ENCODE measurements around the gene CACUL1.
"Not testable (repeated sequence)": the region's sequence is repeated elsewhere in the genome, so short reads cannot be mapped to it uniquely, and the experiment has no call there.

Gene CACUL1

GRCh38 chr10:118682533-118682932 lies 72.2 kb downstream of the CACUL1 start:
- DNase-seq, result no peak

DNA sequence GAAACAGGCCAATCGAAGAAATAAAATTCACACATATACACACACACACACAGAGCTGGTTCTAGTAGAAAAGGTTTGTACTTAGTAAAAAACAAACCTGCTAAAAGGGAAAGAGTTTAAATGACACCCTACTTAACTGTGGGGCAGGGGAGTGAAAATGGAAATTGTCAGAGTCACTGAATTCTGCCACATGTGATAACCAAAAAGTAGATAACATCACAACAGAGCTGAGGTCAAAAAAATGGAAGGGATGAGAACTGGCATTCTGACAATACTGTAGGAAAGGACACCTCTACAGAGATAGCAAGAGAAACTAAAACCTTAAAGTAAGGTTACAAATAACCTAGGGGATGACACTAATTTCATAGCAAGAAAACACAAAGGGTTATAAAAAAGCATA lies 74.6 kb downstream of the CACUL1 start:
- DNase-seq, result no peak

- DNase-seq, result no peak
Measured at GRCh38 chr10:118674226-118674919, 80.4 kb downstream of the CACUL1 start.

DNA sequence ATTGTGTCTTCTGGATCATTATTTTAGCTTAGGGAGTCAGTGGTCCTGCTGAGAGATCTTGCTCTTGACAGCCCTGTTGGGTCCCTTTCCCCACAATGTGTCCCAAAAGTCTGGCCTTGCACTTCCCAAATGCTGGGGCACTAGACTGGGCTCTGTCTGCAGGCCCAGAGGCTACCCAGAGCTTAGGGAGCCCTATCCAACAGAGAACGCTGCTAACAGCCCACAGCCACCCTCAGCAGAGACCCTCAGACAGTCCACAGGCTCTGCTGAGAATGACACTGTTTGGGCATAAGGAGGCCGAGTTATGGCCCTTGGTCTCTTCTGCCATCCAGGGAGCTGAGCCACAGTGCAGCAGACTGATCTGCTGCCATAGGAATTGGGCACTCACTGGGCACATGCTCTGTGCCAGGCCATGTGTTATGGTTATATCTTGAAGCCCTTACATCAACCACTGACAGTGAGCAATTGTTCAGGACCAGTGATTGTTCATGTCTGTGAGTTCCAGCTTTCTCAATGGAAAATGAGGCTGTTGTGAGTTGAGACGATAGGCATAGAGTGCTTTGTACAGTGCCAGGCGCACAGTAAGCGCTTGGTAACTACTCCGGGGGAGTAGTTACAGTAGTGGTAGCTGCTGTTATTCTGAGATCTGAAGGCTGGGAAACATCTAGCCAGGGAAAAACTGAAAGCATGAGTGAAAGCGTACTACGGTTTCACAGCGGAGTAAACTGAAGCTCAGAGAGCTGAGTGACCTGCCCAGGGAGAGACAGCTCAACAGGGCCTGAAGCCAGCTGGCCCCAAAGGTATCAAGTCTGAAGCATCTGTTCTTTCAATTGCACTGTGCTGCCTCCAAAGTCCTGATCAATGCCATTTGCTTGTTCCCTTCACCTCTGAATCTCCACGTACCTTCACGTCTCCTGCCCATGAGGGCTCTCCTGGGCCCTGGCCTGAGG lies 81.7 kb downstream of the CACUL1 start:
- no peak for DNase-seq

GRCh38 chr10:118672153-118672552 lies 82.6 kb downstream of the CACUL1 start:
- DNase-seq, result no peak

DNA sequence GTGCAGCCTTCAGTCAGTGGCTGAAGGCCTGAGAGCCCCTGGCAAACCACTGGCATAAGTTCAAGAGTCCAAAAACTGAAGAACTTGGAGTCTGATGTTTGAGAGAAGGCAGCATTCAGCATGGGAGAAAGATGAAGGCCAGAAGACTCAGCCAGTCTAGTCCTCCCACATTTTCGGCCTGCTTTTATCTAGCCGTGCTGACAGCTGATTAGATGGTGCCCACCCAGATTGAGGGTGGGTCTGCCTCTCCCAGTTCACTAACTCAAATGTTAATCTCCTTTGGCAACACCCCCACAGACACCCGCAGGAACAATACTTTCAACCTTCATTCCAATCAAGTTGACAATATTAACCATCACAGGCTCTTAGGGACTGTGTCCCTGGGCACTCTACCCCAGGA lies 83.5 kb downstream of the CACUL1 start:
- DNase-seq, result not testable (repeated sequence)

GRCh38 chr10:118670472-118671124 lies 84.2 kb downstream of the CACUL1 start:
- DNase-seq, result no peak

- DNase-seq, result no peak
Measured at GRCh38 chr10:118669835-118670234, 84.9 kb downstream of the CACUL1 start.

DNA sequence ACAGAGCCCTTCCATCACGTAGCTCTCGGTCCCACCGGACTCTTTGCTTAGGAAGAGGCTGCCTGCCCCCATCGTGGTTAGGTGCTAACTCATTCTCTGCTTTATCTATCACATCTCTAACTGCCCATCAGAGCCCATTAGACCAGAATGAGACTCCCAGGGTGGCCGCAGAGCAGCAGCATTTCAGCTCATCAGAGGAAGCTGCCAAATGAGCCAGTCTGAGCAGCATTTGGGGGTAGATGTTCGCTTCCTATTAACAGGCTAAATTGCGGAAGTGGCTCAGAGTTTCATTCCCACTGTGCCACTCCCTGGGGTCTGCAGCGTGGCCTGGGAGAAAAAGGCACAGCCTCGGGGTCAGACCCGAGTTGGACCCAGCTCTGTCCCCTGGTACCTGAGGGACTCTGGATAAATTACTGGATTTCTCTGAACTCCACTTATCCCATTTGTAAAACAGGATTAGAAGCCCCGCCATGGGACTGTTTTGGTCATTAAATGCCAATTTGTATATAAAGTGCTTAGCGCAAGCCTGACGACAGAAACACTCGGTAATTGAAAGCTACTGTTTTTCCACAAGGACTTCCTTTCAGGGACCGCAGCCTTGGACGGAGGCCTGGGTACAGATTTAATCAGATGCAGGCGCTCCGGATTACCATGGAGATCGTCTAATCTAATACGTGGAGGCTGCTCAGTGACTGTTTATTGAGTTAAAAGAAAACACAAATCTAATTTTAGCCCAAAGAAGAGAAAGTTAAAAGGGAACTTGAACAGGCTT lies 85.6 kb downstream of the CACUL1 start:
- no peak for DNase-seq

DNA sequence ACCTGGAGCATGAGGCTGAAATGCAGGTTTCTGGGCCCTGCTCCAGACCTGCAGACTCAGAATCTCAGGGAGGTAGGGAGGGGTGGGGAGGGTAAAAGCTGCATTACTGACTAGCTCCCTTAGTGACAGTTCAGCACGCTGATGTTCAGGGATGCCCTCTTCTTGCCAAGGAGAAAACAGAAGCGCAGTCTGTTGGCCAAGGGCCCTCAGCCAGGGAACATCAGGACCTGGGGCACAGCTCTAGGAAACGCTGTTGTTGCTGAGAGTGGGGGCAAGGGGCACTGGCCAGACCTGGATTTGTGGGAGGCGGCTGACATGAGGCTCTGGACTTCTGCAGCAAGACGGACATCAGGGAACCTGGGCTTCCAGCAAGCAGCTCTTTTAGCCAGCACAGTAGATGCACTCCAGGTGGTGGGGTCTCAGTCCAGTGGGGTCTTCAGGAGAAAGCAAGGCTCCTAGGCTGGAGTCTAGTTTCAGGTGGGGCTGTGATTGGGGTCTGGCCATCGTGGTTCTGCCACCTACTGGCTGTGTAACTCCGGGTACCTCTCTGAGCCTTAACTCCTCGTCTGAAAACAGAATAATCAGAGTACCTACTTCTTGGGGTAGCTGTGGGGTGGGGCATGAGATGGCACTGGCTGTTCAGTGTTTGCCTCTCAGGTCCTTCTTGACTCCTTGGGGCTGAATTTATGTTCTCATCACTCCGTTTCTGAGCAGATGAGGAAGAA lies 86.4 kb downstream of the CACUL1 start:
- DNase-seq, result no peak

DNA sequence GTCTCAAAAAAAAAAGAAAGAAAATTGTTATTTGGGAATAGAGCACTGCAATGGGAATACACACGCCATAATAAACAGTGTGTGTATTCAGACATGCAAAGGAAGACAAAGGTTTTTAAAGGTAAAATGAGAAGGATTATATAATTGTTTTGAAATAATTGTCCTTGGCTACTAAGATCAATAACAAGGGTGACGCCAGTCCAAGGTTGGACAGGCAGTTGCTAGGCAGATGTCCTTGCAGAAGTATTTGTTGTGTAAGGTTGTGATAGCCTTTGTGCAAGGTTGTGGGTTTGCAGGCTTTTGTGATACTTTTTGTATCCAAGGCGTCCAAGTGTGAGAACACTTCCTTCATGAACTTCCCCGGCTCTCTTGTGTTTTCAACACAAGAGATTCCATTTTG lies 87.0 kb downstream of the CACUL1 start:
- no peak for DNase-seq

- no peak for DNase-seq
Measured at GRCh38 chr10:118666350-118666749, 88.4 kb downstream of the CACUL1 start.

GRCh38 chr10:118664321-118664720 lies 90.4 kb downstream of the CACUL1 start:
- DNase-seq, result no peak

GRCh38 chr10:118663176-118663575 lies 91.6 kb downstream of the CACUL1 start:
- DNase-seq, result no peak

DNA sequence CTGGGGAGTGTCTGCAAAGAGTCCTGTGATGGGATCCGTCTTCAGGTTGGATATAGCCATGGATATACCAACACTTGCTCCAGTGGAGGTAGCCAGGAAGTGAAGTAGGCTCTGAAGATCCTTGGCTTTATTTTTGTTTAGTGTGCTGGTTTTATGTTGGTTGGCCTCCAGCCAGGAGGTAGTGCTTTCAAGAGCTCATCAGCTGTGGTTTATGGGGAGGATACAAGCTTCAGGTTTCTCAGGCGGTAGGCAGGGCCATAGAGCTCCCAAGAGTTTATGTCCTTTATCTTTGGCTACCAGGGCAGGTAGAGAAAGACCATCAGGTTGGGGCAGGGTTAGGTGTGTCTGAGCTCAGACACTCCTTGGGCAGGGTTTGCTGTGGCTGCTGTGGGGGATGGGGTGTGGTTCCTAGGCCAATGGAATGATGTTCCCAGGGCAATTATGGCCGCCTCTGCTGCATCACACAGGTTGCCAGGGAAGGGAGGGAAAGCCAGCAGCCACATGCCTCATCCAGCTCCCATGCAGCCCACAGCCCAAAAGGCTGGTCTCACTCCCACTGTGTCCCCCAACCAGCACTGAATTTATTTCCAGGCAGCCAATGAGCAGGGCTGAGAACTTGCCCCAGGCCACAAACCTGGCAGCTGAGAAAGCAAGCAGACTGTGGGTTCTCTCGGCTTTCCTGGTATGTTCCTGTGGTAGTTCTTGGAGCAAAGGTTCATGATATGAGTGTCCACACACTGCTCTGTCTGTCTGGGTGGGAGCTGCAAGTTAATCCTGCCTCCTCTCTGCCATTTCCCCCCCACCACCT lies 92.3 kb downstream of the CACUL1 start:
- DNase-seq, result no peak

DNA sequence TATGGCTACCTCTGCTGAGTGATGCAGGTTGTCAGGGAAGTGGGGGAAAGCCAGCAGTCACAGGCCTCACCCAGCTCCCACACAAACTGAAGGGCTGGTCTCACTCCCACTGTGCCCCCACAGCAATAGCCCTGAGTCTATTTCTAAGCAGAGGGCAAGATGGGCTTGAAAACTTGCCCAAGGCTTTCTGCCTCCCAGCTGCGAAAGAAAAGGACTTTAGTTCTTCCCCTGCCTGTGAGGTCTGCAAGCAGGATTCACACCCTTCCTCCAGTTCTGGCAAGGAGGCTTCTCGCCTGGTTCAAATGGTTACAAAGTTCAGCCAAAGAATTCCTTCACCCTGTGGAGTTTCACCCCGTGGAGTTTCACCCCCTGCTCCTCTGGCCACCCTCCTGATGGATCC lies 96.0 kb downstream of the CACUL1 start:
- DNase-seq, result no peak

DNA sequence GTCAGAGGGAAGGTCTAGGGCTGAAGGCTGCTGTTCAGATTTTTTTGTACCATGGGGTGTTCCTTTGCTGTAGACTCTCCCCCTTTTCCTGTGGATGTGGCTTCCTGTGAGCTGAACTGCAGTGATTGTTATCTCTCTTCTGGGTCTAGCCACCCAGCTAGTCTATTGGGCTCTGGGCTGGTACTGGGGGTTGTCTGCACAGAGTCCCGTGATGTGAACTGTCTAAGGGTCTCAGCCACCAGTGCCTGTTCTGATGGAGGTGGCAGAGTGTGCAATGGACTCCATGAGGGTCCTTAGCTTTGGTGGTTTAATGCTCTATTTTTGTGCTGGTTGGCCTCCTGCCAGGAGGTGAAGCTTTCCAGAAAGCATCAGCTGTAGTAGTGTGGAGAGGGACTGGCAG lies 96.6 kb downstream of the CACUL1 start:
- not testable (repeated sequence) for DNase-seq

DNA sequence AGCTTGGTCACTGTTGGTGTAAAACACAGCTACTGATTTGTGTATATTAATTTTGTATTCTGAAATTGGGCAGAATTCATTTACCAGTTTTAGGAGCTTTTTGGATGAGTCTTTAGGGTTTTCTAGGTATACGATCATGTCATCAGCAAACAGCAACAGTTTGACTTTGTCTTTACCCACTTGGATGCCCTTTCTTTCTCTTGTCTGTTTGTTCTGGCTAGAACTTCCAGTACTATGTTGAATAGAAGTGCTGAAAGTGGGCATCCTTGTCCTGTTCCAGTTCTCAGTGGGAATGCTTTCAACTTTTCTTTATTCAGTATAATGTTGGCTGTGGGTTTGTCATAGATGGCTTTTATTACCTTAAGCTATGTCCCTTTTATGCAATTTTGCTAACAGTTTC lies 109.5 kb downstream of the CACUL1 start:
- not testable (repeated sequence) for DNase-seq

DNA sequence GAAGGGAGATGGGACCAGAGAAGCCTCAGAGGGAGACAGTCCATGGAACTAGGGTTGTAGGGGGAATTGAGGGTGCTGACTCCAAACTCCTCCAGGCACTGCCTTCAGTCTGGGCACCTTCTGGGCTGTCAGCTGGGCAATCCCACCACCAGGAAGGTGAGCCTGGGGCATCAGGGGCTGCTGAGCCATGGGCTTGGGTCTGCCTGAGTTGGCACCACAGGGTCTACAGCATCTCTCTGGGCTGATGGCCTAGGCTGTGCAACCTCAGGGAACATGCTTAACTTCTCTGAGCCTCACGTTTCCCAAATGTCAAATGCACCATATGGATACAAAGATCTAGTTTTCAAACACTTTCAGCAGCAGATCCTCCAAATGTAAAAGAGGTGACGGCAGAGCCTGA lies 112.5 kb downstream of the CACUL1 start:
- DNase-seq, result no peak

GRCh38 chr10:118638680-118639079 lies 116.1 kb downstream of the CACUL1 start:
- DNase-seq, result no peak

DNA sequence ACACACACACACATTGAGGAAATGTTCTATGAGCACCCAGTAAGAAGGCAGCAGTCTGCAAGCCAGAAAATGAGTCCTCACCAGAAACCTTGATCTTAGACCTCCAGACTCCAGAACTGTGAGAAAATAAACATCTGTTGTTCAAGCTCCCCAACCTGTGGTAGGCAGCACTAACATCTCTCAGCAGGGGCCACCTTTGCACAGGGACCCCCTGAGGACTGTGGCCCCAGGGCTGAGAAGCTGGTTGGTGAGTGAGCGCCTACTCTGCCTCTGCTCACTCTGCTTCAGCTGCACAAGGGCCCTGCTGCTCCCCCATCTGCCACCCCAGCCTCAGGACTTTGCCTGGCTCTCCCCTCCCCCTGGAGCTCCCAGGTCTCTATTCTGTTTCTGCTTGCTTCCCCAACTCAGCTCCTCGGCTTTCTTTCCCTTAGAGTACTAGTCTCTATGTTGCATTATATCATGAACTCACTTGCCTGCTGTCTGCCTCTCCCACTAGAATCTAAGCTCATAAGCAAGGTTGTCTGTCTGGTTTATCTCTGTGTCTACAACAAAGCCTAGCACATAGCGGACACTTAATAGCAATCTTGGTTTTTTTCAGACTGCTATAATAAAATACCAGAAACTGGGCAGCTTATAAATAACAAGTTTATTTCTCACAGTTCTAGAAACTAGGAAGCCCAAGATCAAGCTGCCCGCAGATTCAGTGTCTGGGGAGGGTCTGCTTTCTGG lies 118.9 kb downstream of the CACUL1 start:
- no peak for DNase-seq

Data from amniotic stem cell (primary cell).